ENCODE measurements around the gene SAMM50. TPM values are rescaled to one million over a fixed set of nuclear protein-coding genes. Genes with fewer than 3 reads are reported as not detected.

The SAMM50 gene
- total RNA-seq, 1 donor from 2014 or later = 45.5 TPM

DNA sequence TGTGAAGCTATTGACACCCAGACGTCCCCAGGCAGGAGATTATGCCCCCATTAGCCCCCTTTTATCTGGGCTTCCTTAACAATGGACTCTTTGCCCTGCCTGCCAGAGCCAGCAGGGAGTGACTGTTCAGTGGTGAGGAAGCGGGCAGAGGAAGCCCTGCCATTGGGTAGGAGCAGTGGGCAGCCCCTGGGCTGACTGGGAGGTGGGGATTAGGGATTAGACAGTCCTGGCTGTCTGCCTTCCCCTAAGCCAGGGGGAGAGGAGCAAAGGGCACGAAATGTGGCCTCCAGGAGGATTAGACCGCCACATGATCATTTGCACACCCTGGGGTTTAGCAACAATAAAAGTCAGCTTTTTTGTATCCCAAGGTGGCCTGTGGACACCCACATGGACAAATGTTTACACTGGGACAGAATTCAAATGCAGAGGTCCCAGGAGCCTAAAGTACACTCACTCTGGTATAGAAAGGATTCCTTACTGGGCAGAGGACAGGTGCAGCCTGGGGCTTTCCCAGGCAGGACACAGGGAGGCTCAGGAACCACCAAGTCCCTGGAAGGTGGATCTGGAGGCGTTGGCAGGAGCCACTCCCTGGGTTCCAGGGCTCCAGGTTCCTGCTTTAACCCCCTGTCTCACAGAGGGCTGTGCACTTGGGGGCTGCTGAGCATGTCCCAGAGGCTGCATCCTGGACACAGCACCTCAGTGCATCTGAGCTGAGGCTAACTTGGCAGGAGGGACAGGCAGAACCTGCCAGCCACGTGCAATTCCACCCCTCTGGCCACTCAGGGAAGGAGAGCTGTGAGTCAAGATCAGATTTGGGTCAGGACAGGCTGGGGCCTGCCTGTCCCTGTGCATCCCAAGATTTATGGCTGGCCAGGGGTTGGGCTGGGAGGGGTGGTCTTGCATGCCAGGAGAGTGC, 29.6 kb upstream of the SAMM50 start:
- H3K27ac Mint-ChIP-seq = peak overlapping the region; percentile 87
- H3K9me3 Mint-ChIP-seq = no peaks in the 10 kb centered on the region
- H3K4me3 Mint-ChIP-seq = peak overlapping the region; percentile 89
- H3K79me2 ChIP-seq (ENCODE audit: low read depth) = peaks cover 19% of the 10 kb centered on the region
- peaks cover 29% of the 10 kb centered on the region for H3F3A ChIP-seq (ENCODE audit: low read depth)
- H3K4me1 Mint-ChIP-seq = peaks cover 28% of the 10 kb centered on the region
- peaks cover 43% of the 10 kb centered on the region for H4K20me1 ChIP-seq (ENCODE audit: low read depth)
- peaks cover 15% of the 10 kb centered on the region for H3K36me3 Mint-ChIP-seq
- H3K27ac ChIP-seq = peak overlapping the region; percentile 18
- peak; percentile 94 for DNase-seq (ENCODE audit: low spot score)
- H3K27me3 ChIP-seq = peaks cover 29% of the 10 kb centered on the region
- H3K36me3 ChIP-seq = no peaks in the 10 kb centered on the region
- peak overlapping the region; percentile 66 for H3K4me3 ChIP-seq
- H3K9me3 ChIP-seq (ENCODE audit: low read depth) = no peaks in the 10 kb centered on the region
- H3K9ac ChIP-seq = no peak overlapping the region
- TF ChIP-seq EZH2phosphoT487 (IDR thresholded peaks at IDR 0.05) (peak; percentile 66), EZH2 (IDR thresholded peaks at IDR 0.05) (no peak)
- TF ChIP-seq, protein P1, sequence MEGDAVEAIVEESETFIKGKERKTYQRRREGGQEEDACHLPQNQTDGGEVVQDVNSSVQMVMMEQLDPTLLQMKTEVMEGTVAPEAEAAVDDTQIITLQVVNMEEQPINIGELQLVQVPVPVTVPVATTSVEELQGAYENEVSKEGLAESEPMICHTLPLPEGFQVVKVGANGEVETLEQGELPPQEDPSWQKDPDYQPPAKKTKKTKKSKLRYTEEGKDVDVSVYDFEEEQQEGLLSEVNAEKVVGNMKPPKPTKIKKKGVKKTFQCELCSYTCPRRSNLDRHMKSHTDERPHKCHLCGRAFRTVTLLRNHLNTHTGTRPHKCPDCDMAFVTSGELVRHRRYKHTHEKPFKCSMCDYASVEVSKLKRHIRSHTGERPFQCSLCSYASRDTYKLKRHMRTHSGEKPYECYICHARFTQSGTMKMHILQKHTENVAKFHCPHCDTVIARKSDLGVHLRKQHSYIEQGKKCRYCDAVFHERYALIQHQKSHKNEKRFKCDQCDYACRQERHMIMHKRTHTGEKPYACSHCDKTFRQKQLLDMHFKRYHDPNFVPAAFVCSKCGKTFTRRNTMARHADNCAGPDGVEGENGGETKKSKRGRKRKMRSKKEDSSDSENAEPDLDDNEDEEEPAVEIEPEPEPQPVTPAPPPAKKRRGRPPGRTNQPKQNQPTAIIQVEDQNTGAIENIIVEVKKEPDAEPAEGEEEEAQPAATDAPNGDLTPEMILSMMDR (IDR thresholded peaks at IDR 0.05) = no peak
- peaks cover 18% of the 10 kb centered on the region for H3K27me3 Mint-ChIP-seq (ENCODE audit: insufficient read depth, low read depth)
- H2AFZ ChIP-seq (replicated peaks) = no peak overlapping the region
- H3K4me1 ChIP-seq = peaks cover 18% of the 10 kb centered on the region
- peak overlapping the region; percentile 76 for H3K4me2 ChIP-seq

DNA sequence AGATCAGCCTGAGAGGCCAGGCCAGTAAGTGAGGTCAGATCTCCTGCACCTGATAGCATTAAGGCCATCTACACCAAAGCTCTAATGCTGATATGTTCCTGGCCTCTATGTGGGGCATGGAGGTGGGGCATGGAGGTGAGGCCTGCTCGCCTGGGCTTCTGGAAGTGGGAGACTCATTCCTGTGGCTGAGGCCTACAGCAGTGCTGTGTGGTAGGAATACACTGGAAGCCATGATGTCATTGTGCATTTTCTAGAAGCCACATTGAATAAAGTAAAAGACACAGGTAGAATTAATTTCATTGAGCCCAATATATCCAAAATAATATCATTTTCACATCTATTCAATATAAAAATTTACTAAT, 28.9 kb upstream of the SAMM50 start:
- H3K4me2 ChIP-seq = no peak overlapping the region
- H3K27ac Mint-ChIP-seq = no peak overlapping the region
- no peaks in the 10 kb centered on the region for H3K9me3 Mint-ChIP-seq
- no peak overlapping the region for H2AFZ ChIP-seq (replicated peaks)
- H3K4me1 Mint-ChIP-seq = peaks cover 22% of the 10 kb centered on the region
- H3K27ac ChIP-seq = no peak overlapping the region
- H3K4me3 Mint-ChIP-seq = no peak overlapping the region
- no peaks in the 10 kb centered on the region for H3K9me3 ChIP-seq (ENCODE audit: low read depth)
- peaks cover 25% of the 10 kb centered on the region for H3K27me3 ChIP-seq
- H4K20me1 ChIP-seq (ENCODE audit: low read depth) = peaks cover 45% of the 10 kb centered on the region
- peaks cover 17% of the 10 kb centered on the region for H3K36me3 Mint-ChIP-seq
- peaks cover 18% of the 10 kb centered on the region for H3K27me3 Mint-ChIP-seq (ENCODE audit: insufficient read depth, low read depth)
- H3K79me2 ChIP-seq (ENCODE audit: low read depth) = peaks cover 19% of the 10 kb centered on the region
- DNase-seq (ENCODE audit: low spot score) = no peak
- H3K4me3 ChIP-seq = no peak overlapping the region
- TF ChIP-seq, protein P1 (IDR thresholded peaks at IDR 0.05) = no peak
- TF ChIP-seq EZH2phosphoT487 (IDR thresholded peaks at IDR 0.05) (no peak), EZH2 (IDR thresholded peaks at IDR 0.05) (no peak)
- H3K36me3 ChIP-seq = no peaks in the 10 kb centered on the region
- H3F3A ChIP-seq (ENCODE audit: low read depth) = peaks cover 29% of the 10 kb centered on the region
- no peak overlapping the region for H3K9ac ChIP-seq
- H3K4me1 ChIP-seq = peaks cover 18% of the 10 kb centered on the region

DNA sequence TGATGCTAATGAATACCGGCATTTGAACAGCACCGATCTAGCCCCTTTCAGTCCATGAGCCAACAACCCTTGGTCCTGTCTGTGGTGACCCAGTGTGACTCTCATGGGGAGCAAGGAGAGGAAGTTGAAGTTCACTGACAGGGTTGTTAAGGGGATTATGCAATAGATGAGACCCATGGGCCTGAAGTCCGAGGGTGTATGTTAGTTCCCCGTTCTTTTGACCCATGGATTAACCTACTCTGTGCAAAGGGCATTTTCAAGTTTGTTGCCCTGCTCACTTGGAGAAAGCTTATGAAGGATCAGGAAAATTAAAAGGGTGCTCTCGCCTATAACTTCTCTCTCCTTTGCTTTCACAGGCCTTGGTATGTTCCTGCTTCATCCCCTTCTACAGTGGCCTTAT, 26.8 kb upstream of the SAMM50 start:
- Histone ChIP-seq H3K79me2 (ENCODE audit: low read depth) (peaks cover 19% of the 10 kb centered on the region), H2AFZ (replicated peaks) (no peak overlapping the region), H3K36me3 (no peaks in the 10 kb centered on the region), H3K9ac (no peak overlapping the region), H3K27me3 (peaks cover 16% of the 10 kb centered on the region), H3K4me2 (no peak overlapping the region), H3K4me1 (peaks cover 12% of the 10 kb centered on the region), H3F3A (ENCODE audit: low read depth) (peaks cover 21% of the 10 kb centered on the region), H4K20me1 (ENCODE audit: low read depth) (peaks cover 51% of the 10 kb centered on the region), H3K4me3 (no peak overlapping the region), H3K27ac (no peak overlapping the region), H3K9me3 (ENCODE audit: low read depth) (no peaks in the 10 kb centered on the region)
- DNase-seq (ENCODE audit: low spot score) = no peak
- Mint-ChIP-seq H3K27ac (no peak overlapping the region), H3K27me3 (ENCODE audit: insufficient read depth, low read depth) (peaks cover 16% of the 10 kb centered on the region), H3K4me3 (no peak overlapping the region), H3K36me3 (peaks cover 17% of the 10 kb centered on the region), H3K9me3 (no peaks in the 10 kb centered on the region), H3K4me1 (peaks cover 15% of the 10 kb centered on the region)
- TF ChIP-seq, protein P1 (IDR thresholded peaks at IDR 0.05) = no peak
- no peak for TF ChIP-seq EZH2 (IDR thresholded peaks at IDR 0.05)
- TF ChIP-seq EZH2phosphoT487 (IDR thresholded peaks at IDR 0.05) = no peak
